Endothelial cell of umbilical vein (primary cell): ENCODE results near the gene THEMIS. TPM values are rescaled to one million over a fixed set of nuclear protein-coding genes. Genes with fewer than 3 reads are reported as not detected.

Experiments
- BruUV-seq: library from RNA; stranded (reverse); fragments of 400-500 nt; replicated peaks from 2 replicates; lab custom pipeline; 2021; lab: Mats Ljungman, UMichigan
- CTCF ChIA-PET: fragments of 300-600, 350-600 bp; sonication (Branson Sonifier 250); formaldehyde crosslinking; loops from one replicate; lab custom pipeline; 2021; ENCODE audit warnings: antibody characterized with exemption, inconsistent platforms; lab: Charles Lee
- POLR2A ChIA-PET: fragments of 300-600, 350-600 bp; sonication (Branson Sonifier 250); formaldehyde crosslinking; loops from one replicate; lab custom pipeline; 2021; ENCODE audit warnings: antibody characterized with exemption, inconsistent platforms; lab: Charles Lee
- DNase-seq: peaks from one replicate; pipeline ENCODE4 v3.0.0-alpha.2; 2011; ENCODE audit warnings: low read depth, low spot score
- FAIRE-seq: peaks from 2 replicates; lab custom pipeline; 2011; peaks lifted over from hg19 to GRCh38; lab: Jason Lieb, UNC
- H2AFZ ChIP-seq: 2 replicates; pipeline ENCODE4 v1.6.0; 2012; ENCODE audit warnings: low read depth, low read length, control low read depth, inconsistent platforms
- H3K27ac ChIP-seq: 2 replicates; pipeline ENCODE4 v1.5.1; 2011; ENCODE audit warnings: low read depth, mild to moderate bottlenecking, control low read depth, low read length, moderate library complexity; ENCODE audit not compliant: insufficient read depth
- H3K27me3 ChIP-seq, 2 experiments: 2 replicates each; pipeline versions ENCODE4 v1.6.0 to v1.6.1; 2011; ENCODE audit warnings: low read length in 2 of 2, mixed read lengths in 1 of 2; ENCODE audit not compliant: control insufficient read depth in 2 of 2, insufficient read depth in 2 of 2
- H3K36me3 ChIP-seq, 2 experiments: 2 replicates in 1 of 2; 3 replicates in 1 of 2; pipeline ENCODE4 v1.5.1; 2011; ENCODE audit warnings: low read length in 2 of 2, mild to moderate bottlenecking in 1 of 2, moderate library complexity in 1 of 2; ENCODE audit not compliant: control insufficient read depth in 2 of 2, insufficient read depth in 2 of 2; ENCODE audit errors: extremely low read depth in 1 of 2
- H3K4me1 ChIP-seq: 3 replicates; pipeline ENCODE4 v1.5.1; 2011; ENCODE audit warnings: mild to moderate bottlenecking, low read length; ENCODE audit not compliant: control insufficient read depth, insufficient read depth; ENCODE audit errors: extremely low read depth
- H3K4me2 ChIP-seq: 2 replicates; pipeline ENCODE4 v1.6.1; 2011; ENCODE audit warnings: low read length, control low read depth, mixed read lengths; ENCODE audit not compliant: insufficient read depth
- H3K4me3 ChIP-seq, 3 experiments: fragments of 200-600 bp in 1 of 3; sonication (generic), shearing (Covaris generic) in 1 of 3; replicated peaks in 1 of 3; 2 replicates each; pipeline ENCODE4 v1.5.1; 2011 to 2016; ENCODE audit warnings: control low read depth in 3 of 3, low read length in 3 of 3, mild to moderate bottlenecking in 2 of 3, inconsistent platforms in 1 of 3, low read depth in 1 of 3, moderate library complexity in 1 of 3; ENCODE audit not compliant: insufficient read depth in 1 of 3
- H3K79me2 ChIP-seq: 2 replicates; pipeline ENCODE4 v1.6.0; 2012; ENCODE audit warnings: low read length, inconsistent platforms; ENCODE audit not compliant: control insufficient read depth, insufficient read depth
- H3K9ac ChIP-seq: replicated peaks from 2 replicates; pipeline ENCODE3; 2011; ENCODE audit warnings: low read length, control low read depth; ENCODE audit not compliant: insufficient read depth; ENCODE audit errors: extremely low read depth
- H3K9me1 ChIP-seq: replicated peaks from 3 replicates; pipeline ENCODE4 v1.6.0; 2011; ENCODE audit warnings: mild to moderate bottlenecking, low read length; ENCODE audit not compliant: control insufficient read depth, insufficient read depth; ENCODE audit errors: extremely low read depth
- H3K9me3 ChIP-seq: replicated peaks from 2 replicates; pipeline ENCODE4 v1.5.1; 2012; ENCODE audit warnings: low read length, inconsistent platforms; ENCODE audit not compliant: control insufficient read depth, insufficient read depth
- H4K20me1 ChIP-seq: replicated peaks from 2 replicates; pipeline ENCODE3; 2011; ENCODE audit warnings: mild to moderate bottlenecking, low read length; ENCODE audit not compliant: control insufficient read depth, insufficient read depth; ENCODE audit errors: extremely low read depth
- CTCF ChIP-seq, 2 donors: IDR thresholded peaks; 1 replicate in 1 of 2; 2 replicates in 1 of 2; pipeline ENCODE4 v1.5.1; 2011; ENCODE audit warnings: low read length in 2 of 2, mild to moderate bottlenecking in 2 of 2, moderate library complexity in 2 of 2, control low read depth in 1 of 2, inconsistent platforms in 1 of 2, low read depth in 1 of 2; ENCODE audit not compliant: insufficient read depth in 1 of 2; ENCODE audit errors: extremely low read depth in 1 of 2
- EZH2 ChIP-seq: IDR thresholded peaks from 2 replicates; pipeline ENCODE4 v1.6.1; 2012; ENCODE audit warnings: borderline replicate concordance, low read depth, mild to moderate bottlenecking, moderate library complexity, low read length, inconsistent platforms; ENCODE audit not compliant: severe bottlenecking
- FOS ChIP-seq: IDR thresholded peaks from 2 replicates; pipeline ENCODE4 v1.6.1; 2011; ENCODE audit warnings: mild to moderate bottlenecking, low read length, moderate library complexity, borderline replicate concordance; ENCODE audit not compliant: insufficient read depth
- GATA2 ChIP-seq: IDR thresholded peaks from 2 replicates; pipeline ENCODE4 v1.7.0; 2011; ENCODE audit warnings: low read depth, mild to moderate bottlenecking, moderate library complexity, mixed read lengths, low read length; ENCODE audit not compliant: insufficient read length, insufficient read depth
- JUN ChIP-seq: IDR thresholded peaks from 2 replicates; pipeline ENCODE4 v1.6.1; 2011; ENCODE audit warnings: borderline replicate concordance, low read depth; ENCODE audit not compliant: insufficient read length, insufficient read depth
- MAX ChIP-seq: IDR thresholded peaks from 2 replicates; pipeline ENCODE4 v1.6.1; 2011; ENCODE audit not compliant: insufficient read depth, insufficient read length
- MYC ChIP-seq: IDR thresholded peaks from one replicate; pipeline ENCODE4 v1.6.1; 2011; ENCODE audit warnings: mild to moderate bottlenecking, low read depth, low read length
- POLR2A ChIP-seq: IDR thresholded peaks from 2 replicates; pipeline ENCODE4 v1.6.1; 2012; ENCODE audit warnings: low read depth, mild to moderate bottlenecking, control low read depth, low read length
- POLR2AphosphoS5 ChIP-seq: IDR thresholded peaks from 2 replicates; pipeline ENCODE4 v1.6.1; 2012; ENCODE audit warnings: low read depth, mild to moderate bottlenecking, control low read depth, low read length, moderate library complexity; ENCODE audit not compliant: insufficient read depth
- dilution Hi-C: fragments of 300-500 bp; cut with MboI; formaldehyde crosslinking; loops from one replicate; pipeline ENCODE4 v1.15.0; 2019; ENCODE audit warnings: low sequenced_read_pairs; ENCODE audit not compliant: extremely low pct_ligation_motif_present
- intact Hi-C: fragments of 100-400 bp; cut with micrococcal nuclease; formaldehyde crosslinking; loops from one replicate; pipeline ENCODE4 v1.10.0; 2022
- polyA plus RNA-seq, 4 experiments: library from polyadenylated mRNA; depleted of rRNA in 3 of 4; stranded (reverse) in 3 of 4; unstranded in 1 of 4; fragments of >200 nt; gene quantifications; 2 replicates each; pipeline versions ENCODE4 v1.2.1 to v1.2.3, GENCODE V29; 2011 to 2012; ENCODE audit warnings: missing spikeins in 1 of 4
- total RNA-seq: library from RNA; stranded (reverse); gene quantifications from 2 replicates; pipeline ENCODE4 v1.2.3, GENCODE V29; 2021

Gene THEMIS
- total and polyA plus RNA-seq, 2 donors (not counting 3 experiments of a cell fraction or from before 2014, with no cell fraction given), result not detected

- no peaks in the 10 kb centered on the region for H3K79me2 ChIP-seq
- ChIA-PET POLR2A (no interaction called here), CTCF (interaction anchor here (3.0 kb wide), 1 partner anchor 10 kb away, joined by 21 read pairs; no protein-coding TSS in a partner anchor)
- TF ChIP-seq FOS (no peak), POLR2AphosphoS5 (no peak), POLR2A (no peak), CTCF (IDR thresholded peaks at IDR 0.05; ENCODE audit: extremely low read depth in 1 of 2, insufficient read depth in 1 of 2, low read depth in 1 of 2, low read length in 2 of 2) (no peak), JUN (no peak), GATA2 (no peak), MAX (no peak), MYC (no peak), EZH2 (no peak)
- intact Hi-C loops, result no loop called here
- H3K9ac ChIP-seq, result no peak overlapping the region
- no peak overlapping the region for H3K4me3 ChIP-seq
- no peak overlapping the region for H3K27ac ChIP-seq
- H4K20me1 ChIP-seq, result no peaks in the 10 kb centered on the region
- no peaks in the 10 kb centered on the region for H3K9me3 ChIP-seq
- no peak for FAIRE-seq
- H2AFZ ChIP-seq, result no peak overlapping the region
- no peaks in the 10 kb centered on the region for H3K4me1 ChIP-seq
- no peaks in the 10 kb centered on the region for H3K27me3 ChIP-seq
- no TSS peak for BruUV-seq
- H3K36me3 ChIP-seq, result no peaks in the 10 kb centered on the region
- no peak overlapping the region for H3K4me2 ChIP-seq
- H3K9me1 ChIP-seq, result no peaks in the 10 kb centered on the region
- dilution Hi-C loops, result no loop called here
- no peak for DNase-seq
These were observed 35.8 kb downstream of the THEMIS start for GRCh38 chr6:127865108-127865507.
